ENCODE results near the gene KLHL28.

DNA sequence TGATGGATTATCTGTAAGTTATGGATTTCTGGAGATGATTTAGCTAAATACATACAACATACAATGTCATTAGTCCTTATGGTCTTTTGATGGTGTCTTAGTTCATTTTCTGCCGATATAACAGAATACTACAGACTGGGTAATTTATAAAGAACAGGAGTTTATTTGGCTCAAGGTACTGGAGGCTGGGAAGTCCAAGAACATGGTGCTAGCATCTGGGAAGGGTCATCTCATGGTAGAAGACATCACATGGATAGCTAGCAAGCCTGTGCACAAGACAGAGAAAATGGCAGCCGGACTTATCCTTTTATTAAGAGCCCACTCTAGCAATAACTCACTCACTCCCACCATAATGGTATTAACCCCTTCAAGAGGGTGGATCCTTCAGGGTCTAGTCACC, 24.2 kb downstream of the KLHL28 start:
- TF ChIP-seq CTCF (IDR thresholded peaks at IDR 0.05; ENCODE audit: poor library complexity): no peak
- no peak for TF ChIP-seq EZH2phosphoT487 (IDR thresholded peaks at IDR 0.05; ENCODE audit: low read depth, severe bottlenecking, unreplicated experiment)
- TF ChIP-seq EZH2 (IDR thresholded peaks at IDR 0.05; ENCODE audit: borderline replicate concordance): no peak

All from hepatocyte (in vitro differentiated cells).